ENCODE data around the gene JAG2.

JAG2 gene

DNA sequence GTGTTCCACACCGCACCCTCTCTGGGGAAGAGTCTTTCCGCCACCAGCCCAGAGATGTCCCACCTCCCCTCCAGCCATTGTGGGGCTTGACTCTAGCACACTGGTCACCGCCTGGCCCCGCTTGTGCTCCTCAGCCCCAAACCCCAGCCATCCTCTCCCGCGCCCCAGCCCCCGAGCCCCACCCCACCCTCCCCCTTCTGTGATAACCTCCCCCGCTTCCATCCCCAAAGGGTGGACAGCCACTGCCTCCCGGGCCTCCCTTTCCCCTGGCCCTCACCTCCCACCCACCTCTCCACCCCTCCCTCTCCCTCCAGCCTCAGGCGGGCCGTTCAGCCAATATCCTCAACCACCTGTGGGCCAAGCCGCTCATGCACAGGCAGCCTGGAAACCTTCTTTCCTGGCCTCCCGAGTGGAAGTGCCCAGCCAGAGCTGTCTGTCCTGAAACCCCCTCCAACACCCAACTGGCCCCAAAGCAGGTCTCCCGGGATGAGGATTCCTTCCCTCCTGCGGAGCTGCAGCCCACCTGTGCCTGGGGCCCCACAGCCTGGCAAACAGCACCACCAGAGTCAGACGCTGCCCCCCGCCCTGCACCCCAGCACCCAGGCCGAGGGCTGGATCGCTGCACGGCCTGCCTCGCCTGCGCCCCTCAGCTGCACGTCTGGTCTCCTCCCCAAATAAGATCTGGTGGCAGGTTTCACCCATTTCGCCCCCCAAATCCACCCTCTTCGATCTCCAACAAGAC, 39.6 kb upstream of the JAG2 start:
- H3K4me3 Mint-ChIP-seq, result no peak overlapping the region
- H3K9me3 Mint-ChIP-seq, result no peaks in the 10 kb centered on the region
- H3K27ac Mint-ChIP-seq, result no peak overlapping the region
- H3K27me3 Mint-ChIP-seq (ENCODE audit: low read depth), result no peaks in the 10 kb centered on the region
- H3K4me1 Mint-ChIP-seq (ENCODE audit: low read depth), result no peaks in the 10 kb centered on the region
- peaks cover 3% of the 10 kb centered on the region for H3K36me3 Mint-ChIP-seq (ENCODE audit: low read depth)

DNA sequence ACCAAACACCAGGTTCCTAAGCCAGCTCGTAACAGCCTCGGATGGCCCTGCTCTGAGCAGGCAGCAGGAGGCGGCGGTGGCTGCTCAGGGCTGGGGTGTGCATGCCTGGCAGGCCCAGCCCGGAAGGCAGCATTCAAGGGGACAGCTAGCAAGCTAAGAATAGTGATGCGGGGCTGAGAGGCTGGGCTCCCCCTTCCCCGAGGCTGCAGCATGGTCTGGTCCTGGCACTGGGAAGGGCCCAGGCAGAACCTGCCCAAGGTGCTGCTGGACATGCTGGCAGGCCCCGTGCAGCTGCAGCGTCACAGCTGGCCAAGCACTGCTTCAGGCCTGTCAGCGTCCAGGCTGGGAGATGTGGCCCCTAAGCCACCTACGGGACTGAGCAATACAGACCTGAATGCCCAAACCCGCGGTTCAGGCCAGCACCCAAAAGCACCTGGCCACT, 38.9 kb upstream of the JAG2 start:
- no peaks in the 10 kb centered on the region for H3K4me1 Mint-ChIP-seq (ENCODE audit: low read depth)
- H3K27ac Mint-ChIP-seq, result no peak overlapping the region
- no peaks in the 10 kb centered on the region for H3K9me3 Mint-ChIP-seq
- H3K36me3 Mint-ChIP-seq (ENCODE audit: low read depth), result peaks cover 3% of the 10 kb centered on the region
- no peaks in the 10 kb centered on the region for H3K27me3 Mint-ChIP-seq (ENCODE audit: low read depth)
- no peak overlapping the region for H3K4me3 Mint-ChIP-seq

DNA sequence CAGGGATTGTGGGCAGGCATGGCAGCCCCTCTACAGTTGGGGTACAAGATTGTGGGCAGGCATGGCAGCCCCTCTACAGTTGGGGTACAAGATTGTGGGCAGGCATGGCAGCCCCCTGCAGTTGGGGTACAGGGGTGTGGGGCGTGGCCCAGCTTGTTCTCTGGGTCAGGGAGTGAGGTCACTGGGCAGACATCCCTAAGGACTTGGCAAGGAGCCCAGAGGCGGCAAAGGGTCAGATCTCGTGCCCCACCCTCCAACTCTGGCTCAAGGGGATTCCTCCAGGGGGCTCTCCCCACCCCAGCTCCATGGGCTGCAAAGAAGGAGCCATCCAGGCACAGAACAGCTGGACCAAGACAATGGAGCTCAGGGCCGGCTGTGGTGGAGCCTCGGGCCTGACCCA, 38.3 kb upstream of the JAG2 start:
- Mint-ChIP-seq H3K4me3 (no peak overlapping the region), H3K27me3 (ENCODE audit: low read depth) (no peaks in the 10 kb centered on the region), H3K27ac (no peak overlapping the region), H3K9me3 (no peaks in the 10 kb centered on the region), H3K4me1 (ENCODE audit: low read depth) (peaks cover 2% of the 10 kb centered on the region), H3K36me3 (ENCODE audit: low read depth) (peaks cover 3% of the 10 kb centered on the region)

DNA sequence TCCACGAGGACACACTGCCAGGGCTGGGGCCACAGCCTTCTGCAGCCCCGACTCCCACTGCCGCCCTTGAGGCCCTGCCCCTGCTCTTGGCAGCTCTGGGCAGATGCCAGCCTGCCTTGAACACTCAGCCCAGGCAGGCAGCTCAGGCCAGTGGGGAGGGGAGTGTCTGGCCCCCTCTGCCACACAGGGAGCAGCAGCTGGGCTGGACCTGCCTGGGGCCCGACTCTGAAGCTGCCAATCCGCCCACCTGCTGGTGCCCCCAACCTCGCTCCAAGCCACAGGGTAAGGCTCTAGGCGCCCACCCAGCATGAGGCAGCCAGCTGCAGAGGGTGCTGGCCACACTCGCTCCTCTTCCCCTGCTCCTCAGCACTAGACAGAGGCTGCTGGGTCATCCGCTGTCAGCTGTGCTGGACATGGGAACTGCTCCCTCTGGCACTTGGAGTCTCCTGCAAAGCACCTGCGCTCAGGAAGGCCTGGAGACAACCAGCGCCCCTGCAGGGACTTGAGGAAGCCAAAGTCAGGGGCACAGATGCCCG, 37.2 kb upstream of the JAG2 start:
- Mint-ChIP-seq H3K36me3 (ENCODE audit: low read depth) (peaks cover 3% of the 10 kb centered on the region), H3K27ac (no peak overlapping the region), H3K27me3 (ENCODE audit: low read depth) (no peaks in the 10 kb centered on the region), H3K4me1 (ENCODE audit: low read depth) (peaks cover 6% of the 10 kb centered on the region), H3K4me3 (no peak overlapping the region), H3K9me3 (no peaks in the 10 kb centered on the region)

DNA sequence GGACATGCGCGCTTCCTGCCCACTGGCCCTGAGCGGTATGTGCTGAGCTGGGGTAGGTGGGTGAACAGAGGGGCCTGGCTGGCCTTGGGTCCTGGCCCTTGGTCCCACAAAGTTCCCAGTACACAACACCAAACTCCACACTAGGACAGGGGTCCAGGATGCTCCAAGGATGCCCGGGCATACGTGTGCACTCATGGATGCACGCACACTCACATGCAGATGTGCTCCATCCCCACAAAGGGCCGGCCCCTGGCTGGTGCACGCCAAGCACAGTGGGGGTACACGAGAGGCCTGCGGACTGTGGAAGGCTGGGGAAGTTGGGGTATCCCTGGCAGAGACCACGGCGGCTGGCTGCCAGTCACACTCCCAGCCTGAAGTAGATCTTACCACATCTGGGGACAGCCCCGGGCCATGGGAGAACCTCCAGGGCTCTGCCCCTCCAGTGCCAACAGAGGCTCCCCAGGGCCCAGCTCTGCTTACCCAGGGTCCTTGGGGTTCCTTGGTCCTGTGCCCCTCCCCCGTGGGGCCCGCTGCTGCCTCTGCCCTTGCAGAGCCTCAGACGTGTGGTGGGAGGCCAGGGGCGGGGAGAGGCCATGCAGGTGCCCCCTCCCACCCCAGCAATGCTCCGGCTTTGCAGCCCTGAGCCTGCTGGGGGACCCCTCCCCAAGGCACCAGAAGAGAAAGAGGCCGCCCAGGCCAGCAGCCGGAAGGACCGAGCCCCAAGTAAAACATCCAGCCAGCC, 36.5 kb upstream of the JAG2 start:
- no peak overlapping the region for H3K27ac Mint-ChIP-seq
- no peak overlapping the region for H3K4me3 Mint-ChIP-seq
- no peaks in the 10 kb centered on the region for H3K9me3 Mint-ChIP-seq
- no peaks in the 10 kb centered on the region for H3K27me3 Mint-ChIP-seq (ENCODE audit: low read depth)
- H3K36me3 Mint-ChIP-seq (ENCODE audit: low read depth), result peaks cover under 1% of the 10 kb centered on the region
- peaks cover 6% of the 10 kb centered on the region for H3K4me1 Mint-ChIP-seq (ENCODE audit: low read depth)

DNA sequence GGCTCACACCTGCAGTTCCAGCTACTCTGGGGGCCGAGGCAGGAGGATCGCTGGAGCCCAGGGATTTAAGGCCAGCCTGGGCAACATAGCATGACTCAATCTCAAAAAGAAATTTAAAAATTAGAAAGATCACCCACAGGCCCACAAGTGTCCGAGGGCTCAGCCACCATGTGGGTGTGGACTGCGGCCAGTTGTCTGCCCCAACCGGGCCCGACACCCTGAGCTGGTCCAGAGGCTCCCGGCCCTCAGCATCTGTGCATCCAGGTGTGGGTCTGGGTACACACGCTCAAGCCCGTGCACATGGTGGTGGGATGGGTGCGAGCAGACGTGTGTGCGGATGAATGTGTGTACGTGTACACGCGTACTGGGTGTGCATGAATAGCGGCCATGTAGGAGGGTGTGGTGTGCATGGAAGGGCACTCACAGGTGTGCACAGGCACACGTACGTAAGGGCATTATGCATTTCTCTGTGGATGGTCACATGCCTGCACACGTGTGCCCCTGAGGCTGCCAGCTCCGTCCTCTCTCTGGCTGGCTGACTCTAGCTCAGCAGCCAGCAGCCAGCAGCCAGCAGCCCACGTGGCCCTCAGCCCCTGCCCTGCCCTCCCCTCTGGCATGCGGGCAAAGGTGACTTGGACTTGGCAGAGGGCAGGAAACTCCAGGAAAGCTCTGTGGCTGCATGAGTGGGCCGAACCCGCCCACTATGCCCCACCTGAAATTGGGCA, 35.8 kb upstream of the JAG2 start:
- Mint-ChIP-seq H3K4me1 (ENCODE audit: low read depth) (peaks cover 6% of the 10 kb centered on the region), H3K27me3 (ENCODE audit: low read depth) (peaks cover 3% of the 10 kb centered on the region), H3K36me3 (ENCODE audit: low read depth) (no peaks in the 10 kb centered on the region), H3K4me3 (no peak overlapping the region), H3K9me3 (no peaks in the 10 kb centered on the region), H3K27ac (no peak overlapping the region)

DNA sequence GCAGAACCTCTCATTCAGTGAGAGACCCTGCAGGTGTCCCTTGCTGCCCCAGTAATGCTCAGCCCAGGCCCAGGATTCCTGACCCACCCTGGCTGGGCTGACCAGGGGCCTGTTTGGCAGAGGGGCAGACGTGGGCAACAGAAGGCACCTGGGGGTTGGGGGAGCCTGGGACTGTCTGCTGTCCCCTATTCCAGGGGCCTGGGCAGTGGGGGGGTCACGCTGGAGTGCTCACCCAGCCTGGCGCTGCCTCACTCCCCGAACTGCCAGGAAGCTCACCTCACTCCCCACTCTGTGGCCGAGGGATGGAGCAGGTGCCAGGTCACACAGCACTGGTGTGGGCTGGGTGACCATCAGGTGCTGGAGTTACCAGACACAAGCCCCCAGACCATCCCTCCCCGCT, 35.1 kb upstream of the JAG2 start:
- no peak overlapping the region for H3K4me3 Mint-ChIP-seq
- H3K27ac Mint-ChIP-seq, result no peak overlapping the region
- no peaks in the 10 kb centered on the region for H3K36me3 Mint-ChIP-seq (ENCODE audit: low read depth)
- H3K4me1 Mint-ChIP-seq (ENCODE audit: low read depth), result peaks cover 6% of the 10 kb centered on the region
- peaks cover 4% of the 10 kb centered on the region for H3K27me3 Mint-ChIP-seq (ENCODE audit: low read depth)
- H3K9me3 Mint-ChIP-seq, result no peaks in the 10 kb centered on the region

DNA sequence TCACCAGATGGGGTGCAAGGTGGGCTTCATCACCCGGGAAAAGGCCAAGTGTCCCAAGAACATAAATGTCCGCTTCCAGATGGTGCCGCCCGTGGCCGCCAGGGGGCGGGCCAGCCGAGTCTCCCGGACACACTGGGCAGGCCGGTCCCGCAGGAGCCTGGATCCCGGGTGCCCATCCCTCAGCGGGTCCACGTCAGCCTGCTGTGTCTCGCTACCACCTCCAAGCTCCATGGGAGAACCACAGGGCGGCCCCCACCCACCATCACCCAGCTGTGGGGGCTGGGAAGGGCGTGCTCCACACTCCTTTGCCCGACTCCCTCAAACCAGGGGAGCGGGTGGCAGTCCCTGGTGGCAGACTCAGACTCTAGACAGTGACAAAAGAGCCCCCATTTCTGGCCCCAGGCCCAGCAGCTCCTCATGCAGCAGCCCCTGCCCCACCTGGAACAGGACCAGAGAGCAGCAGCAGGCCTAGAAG, 34.5 kb upstream of the JAG2 start:
- Mint-ChIP-seq H3K27ac (no peak overlapping the region), H3K9me3 (no peaks in the 10 kb centered on the region), H3K36me3 (ENCODE audit: low read depth) (no peaks in the 10 kb centered on the region), H3K4me1 (ENCODE audit: low read depth) (peaks cover 6% of the 10 kb centered on the region), H3K4me3 (no peak overlapping the region), H3K27me3 (ENCODE audit: low read depth) (peaks cover 8% of the 10 kb centered on the region)

DNA sequence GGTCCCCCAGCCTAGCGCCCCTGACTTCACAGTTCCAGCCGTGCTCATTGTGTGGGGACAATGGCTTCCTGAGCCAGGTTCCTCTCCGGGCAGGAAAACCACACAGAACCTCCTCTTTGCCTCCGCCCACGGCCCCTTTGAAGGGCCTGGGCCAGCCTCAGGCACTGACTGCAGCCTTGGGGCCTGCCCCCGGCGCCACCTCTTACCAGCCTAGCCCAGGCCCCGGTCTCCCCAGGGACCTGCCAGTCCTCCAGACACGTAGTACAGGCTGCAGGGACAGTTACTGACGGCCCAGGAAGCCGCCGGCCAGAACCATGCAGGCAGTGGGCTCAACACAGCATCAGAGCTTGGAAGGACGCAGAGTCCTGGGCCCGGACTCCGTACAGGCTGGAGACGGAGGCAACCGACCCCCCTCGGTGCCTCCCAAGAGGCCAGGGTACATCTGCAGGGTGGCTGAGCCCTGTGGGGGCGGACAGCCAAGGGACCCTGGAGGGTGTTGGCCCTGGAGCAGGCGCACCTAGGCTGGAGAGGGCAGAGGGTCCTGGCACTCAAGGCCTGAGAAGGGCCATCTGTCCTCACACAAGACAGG, 33.4 kb upstream of the JAG2 start:
- Mint-ChIP-seq H3K36me3 (ENCODE audit: low read depth) (no peaks in the 10 kb centered on the region), H3K27me3 (ENCODE audit: low read depth) (peaks cover 11% of the 10 kb centered on the region), H3K27ac (peak overlapping the region; percentile 36), H3K4me1 (ENCODE audit: low read depth) (peaks cover 6% of the 10 kb centered on the region), H3K9me3 (no peaks in the 10 kb centered on the region), H3K4me3 (no peak overlapping the region)

DNA sequence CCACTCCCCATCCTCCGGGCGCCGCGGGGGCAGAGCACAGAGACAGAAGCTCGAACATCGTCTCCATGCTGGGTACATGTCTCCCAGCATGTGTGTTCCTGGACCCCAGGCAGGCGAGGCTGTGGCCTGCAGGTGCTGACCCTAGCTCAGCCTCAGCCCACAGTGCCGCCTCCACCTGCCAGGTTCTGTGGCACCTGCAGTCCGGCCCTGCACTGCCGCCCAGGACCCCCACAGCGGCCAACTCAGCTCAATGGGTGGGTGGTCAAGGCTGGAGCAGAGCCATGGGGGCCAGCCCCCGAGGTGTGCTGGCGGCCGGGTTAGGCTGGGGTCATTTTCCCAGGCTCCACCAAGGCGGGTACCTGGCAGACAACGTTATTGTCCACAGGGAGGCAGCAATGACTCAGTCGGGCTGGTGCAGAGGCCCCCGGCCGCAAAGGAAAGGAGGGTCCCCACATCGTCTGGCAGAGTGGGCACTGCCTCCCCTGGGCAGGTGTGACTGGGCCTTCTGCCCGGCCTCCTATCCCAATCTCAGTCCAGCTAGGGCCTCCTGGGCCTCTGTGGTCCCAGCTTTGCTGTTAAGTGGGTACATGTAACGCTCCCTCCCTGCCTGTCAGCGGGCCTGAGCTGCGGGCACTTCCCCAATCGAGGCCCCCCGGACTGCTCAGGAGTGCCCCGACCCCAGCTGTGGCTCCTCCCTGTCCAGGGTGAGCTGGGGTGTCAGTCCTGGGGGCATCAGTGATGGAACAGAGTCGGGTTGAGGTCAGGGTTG, 32.8 kb upstream of the JAG2 start:
- Mint-ChIP-seq H3K27ac (peak overlapping the region; percentile 36), H3K27me3 (ENCODE audit: low read depth) (peaks cover 11% of the 10 kb centered on the region), H3K4me1 (ENCODE audit: low read depth) (peaks cover 6% of the 10 kb centered on the region), H3K9me3 (no peaks in the 10 kb centered on the region), H3K36me3 (ENCODE audit: low read depth) (no peaks in the 10 kb centered on the region), H3K4me3 (no peak overlapping the region)

DNA sequence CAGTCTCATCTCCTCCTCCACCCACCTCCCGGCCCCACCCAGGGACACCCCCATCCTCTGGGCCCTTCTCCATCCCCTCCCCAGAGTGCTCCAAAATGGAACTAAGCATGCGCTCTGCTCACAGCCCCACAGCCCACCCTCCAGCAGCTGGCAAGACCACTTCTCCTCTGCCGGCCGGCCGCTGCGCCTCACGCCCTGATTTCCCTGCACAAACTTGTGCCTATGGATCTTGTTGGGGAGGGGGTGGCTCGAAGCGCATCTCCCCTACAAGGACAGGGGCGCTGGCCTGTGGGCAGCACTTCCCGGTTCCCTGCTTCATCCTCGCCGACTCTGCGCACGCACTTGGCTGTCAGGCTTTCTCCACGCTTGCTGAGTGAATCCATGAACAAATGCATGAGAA, 32.1 kb upstream of the JAG2 start:
- Mint-ChIP-seq H3K27me3 (ENCODE audit: low read depth) (peaks cover 14% of the 10 kb centered on the region), H3K9me3 (no peaks in the 10 kb centered on the region), H3K4me3 (no peak overlapping the region), H3K4me1 (ENCODE audit: low read depth) (peaks cover 6% of the 10 kb centered on the region), H3K27ac (no peak overlapping the region), H3K36me3 (ENCODE audit: low read depth) (no peaks in the 10 kb centered on the region)

DNA sequence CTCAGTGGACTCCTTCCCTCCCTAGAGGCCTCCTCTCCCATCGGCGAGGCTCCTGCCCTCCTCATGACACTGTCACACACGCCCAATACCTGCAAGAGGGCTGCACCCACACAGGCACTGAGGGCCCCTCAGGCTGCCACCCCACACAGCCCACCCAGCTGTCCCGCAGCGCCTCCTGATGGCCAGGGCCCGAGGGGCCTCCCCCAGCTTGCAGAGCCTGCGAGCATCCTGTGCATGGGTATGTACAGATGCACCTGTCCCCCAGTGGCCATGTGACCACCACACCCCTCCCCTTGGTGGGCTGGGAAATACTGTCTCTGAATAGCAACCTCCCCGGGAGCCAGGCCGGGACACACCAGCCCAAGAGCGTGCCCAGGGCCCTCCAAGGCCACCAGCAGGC, 31.5 kb upstream of the JAG2 start:
- H3K4me1 Mint-ChIP-seq (ENCODE audit: low read depth), result peaks cover 7% of the 10 kb centered on the region
- H3K27ac Mint-ChIP-seq, result no peak overlapping the region
- H3K9me3 Mint-ChIP-seq, result no peaks in the 10 kb centered on the region
- no peaks in the 10 kb centered on the region for H3K36me3 Mint-ChIP-seq (ENCODE audit: low read depth)
- H3K27me3 Mint-ChIP-seq (ENCODE audit: low read depth), result peaks cover 17% of the 10 kb centered on the region
- no peak overlapping the region for H3K4me3 Mint-ChIP-seq

DNA sequence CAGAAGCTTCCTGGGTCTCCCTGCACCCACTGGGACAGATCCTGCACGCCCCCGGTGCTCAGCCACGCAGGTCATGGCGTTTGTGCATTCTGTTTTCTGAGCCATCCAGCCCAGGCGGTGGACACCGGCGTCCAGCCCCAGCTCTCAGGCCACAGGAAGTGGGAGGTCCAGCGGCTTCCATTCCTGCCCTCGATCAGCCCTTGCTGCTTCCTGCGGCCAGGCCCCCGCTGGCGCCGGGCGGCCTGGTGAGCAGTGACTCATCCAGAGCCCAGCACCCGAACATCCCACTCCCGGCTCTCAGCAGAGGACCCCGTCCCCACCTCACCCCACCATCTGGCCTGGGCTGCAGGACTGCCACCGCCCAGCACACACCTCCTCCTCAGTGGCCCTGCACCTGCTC, 30.5 kb upstream of the JAG2 start:
- H3K27ac Mint-ChIP-seq, result no peak overlapping the region
- no peaks in the 10 kb centered on the region for H3K9me3 Mint-ChIP-seq
- H3K4me3 Mint-ChIP-seq, result no peak overlapping the region
- H3K27me3 Mint-ChIP-seq (ENCODE audit: low read depth), result peaks cover 24% of the 10 kb centered on the region
- H3K36me3 Mint-ChIP-seq (ENCODE audit: low read depth), result no peaks in the 10 kb centered on the region
- peaks cover 14% of the 10 kb centered on the region for H3K4me1 Mint-ChIP-seq (ENCODE audit: low read depth)

DNA sequence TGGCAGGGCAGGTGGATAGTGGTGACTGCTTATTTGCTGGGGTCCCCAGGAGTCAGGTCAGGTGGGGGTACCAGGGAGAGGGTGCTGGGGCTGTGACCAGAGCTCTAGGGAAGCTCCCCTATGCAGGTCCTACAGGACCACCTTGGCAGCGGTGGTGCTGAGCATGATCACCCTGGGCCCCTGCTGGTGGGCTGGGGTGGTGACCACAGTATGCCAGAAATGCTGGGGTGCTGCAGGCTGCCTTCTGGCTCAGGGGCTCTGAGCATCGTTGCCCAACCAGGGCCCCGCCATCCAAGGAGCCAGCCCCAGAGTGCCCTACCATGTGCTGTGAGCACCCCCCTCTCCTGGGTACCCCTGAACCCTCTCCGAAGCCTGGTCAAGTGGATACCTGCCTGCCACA, 30.0 kb upstream of the JAG2 start:
- Mint-ChIP-seq H3K9me3 (no peaks in the 10 kb centered on the region), H3K36me3 (ENCODE audit: low read depth) (no peaks in the 10 kb centered on the region), H3K4me1 (ENCODE audit: low read depth) (peaks cover 18% of the 10 kb centered on the region), H3K4me3 (no peak overlapping the region), H3K27ac (no peak overlapping the region), H3K27me3 (ENCODE audit: low read depth) (peaks cover 24% of the 10 kb centered on the region)

Measured in T-helper 1 cell treated with Interleukin-12 subunit alpha and Interleukin-12 subunit beta and Interleukin-4 antibody, amounts not matched to agents 30 μg/mL and 1 μg/mL, for 36 hours (primary cell).